ENCODE data around the gene SKAP1. TPM values are rescaled to one million over a fixed set of nuclear protein-coding genes. Genes with fewer than 3 reads are reported as not detected.
"Not testable (repeated sequence)": the region's sequence is repeated elsewhere in the genome, so short reads cannot be mapped to it uniquely, and the experiment has no call there.

The SKAP1 gene
- total and polyA plus RNA-seq, 2 donors from 2014 or later, result 34.8 to 42.6 TPM

DNA sequence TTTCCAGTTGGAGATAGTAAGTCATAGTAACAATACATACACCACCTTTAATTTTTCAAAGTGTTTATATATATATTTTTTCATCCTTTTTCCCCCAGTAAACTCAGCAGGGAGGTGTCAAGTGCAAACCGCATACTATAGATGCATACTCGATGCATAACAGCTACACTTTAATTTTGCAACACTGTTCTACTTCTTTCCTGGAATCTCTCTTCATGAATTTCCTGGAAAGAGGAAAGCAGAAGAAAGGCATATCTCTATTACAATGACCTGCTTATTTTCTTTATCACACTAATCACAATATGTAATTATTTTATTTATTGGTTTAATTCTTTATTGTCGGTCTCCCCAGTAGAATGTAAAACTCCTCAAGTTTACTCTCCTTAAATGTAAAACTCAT, 182.4 kb downstream of the SKAP1 start:
- FAIRE-seq (no peak), DNase-seq (no peak)
- TF ChIP-seq, protein P1, sequence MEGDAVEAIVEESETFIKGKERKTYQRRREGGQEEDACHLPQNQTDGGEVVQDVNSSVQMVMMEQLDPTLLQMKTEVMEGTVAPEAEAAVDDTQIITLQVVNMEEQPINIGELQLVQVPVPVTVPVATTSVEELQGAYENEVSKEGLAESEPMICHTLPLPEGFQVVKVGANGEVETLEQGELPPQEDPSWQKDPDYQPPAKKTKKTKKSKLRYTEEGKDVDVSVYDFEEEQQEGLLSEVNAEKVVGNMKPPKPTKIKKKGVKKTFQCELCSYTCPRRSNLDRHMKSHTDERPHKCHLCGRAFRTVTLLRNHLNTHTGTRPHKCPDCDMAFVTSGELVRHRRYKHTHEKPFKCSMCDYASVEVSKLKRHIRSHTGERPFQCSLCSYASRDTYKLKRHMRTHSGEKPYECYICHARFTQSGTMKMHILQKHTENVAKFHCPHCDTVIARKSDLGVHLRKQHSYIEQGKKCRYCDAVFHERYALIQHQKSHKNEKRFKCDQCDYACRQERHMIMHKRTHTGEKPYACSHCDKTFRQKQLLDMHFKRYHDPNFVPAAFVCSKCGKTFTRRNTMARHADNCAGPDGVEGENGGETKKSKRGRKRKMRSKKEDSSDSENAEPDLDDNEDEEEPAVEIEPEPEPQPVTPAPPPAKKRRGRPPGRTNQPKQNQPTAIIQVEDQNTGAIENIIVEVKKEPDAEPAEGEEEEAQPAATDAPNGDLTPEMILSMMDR (IDR thresholded peaks at IDR 0.05; ENCODE audit: borderline replicate concordance, extremely low read depth, insufficient read depth), result no peak
- peaks cover under 1 to 5% (median 4%) of the 10 kb centered on the region in 3 donors for H3K4me1 ChIP-seq (ENCODE audit: control insufficient read depth in 2 of 3, insufficient read depth in 2 of 3, low read depth in 1 of 3, low read length in 3 of 3)
- intact Hi-C loops (cut with DNase I), result no loop called here
- no peak overlapping the region for H3K9ac ChIP-seq (ENCODE audit: low read length in 3 of 3)
- no peak overlapping the region for H3K4me3 ChIP-seq (ENCODE audit: low read length in 3 of 3)
- no peaks in the 10 kb centered on the region for H3K27me3 ChIP-seq (ENCODE audit: control insufficient read depth, insufficient read depth, low read length)
- no peaks in the 10 kb centered on the region for H3K9me3 ChIP-seq (ENCODE audit: control insufficient read depth in 2 of 3, insufficient read depth in 1 of 3, low read length in 3 of 3)
- H3K27ac ChIP-seq (ENCODE audit: low read depth in 2 of 2, low read length in 2 of 2), result no peak overlapping the region
- H3K36me3 ChIP-seq (ENCODE audit: control insufficient read depth in 2 of 3, insufficient read depth in 3 of 3, low read length in 3 of 3), result no peaks in the 10 kb centered on the region

DNA sequence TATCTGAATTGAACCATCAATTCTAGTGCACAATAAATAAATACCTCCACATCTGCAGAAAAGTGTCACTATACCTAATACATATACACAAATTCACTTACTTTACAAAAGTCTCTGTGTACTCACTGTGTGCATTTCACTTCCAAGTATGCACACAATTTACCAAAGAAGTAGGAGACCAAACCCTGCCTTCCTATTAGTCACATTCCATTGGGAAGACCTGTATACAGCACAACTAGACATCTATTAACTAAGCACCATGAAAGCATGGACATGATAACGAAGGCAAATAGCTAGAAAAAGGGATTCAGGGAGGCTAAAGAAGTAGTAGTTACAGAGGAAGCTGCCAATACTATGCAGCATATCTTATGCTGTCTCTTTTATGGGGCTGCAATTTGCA, 183.0 kb downstream of the SKAP1 start:
- DNase-seq, result no peak
- Histone ChIP-seq H3K9ac (ENCODE audit: low read length in 3 of 3) (no peak overlapping the region), H3K27ac (ENCODE audit: low read depth in 2 of 2, low read length in 2 of 2) (no peak overlapping the region), H3K36me3 (ENCODE audit: control insufficient read depth in 2 of 3, insufficient read depth in 3 of 3, low read length in 3 of 3) (no peaks in the 10 kb centered on the region), H3K27me3 (ENCODE audit: control insufficient read depth, insufficient read depth, low read length) (no peaks in the 10 kb centered on the region), H3K4me3 (ENCODE audit: low read length in 3 of 3) (no peak overlapping the region), H3K4me1 (ENCODE audit: control insufficient read depth in 2 of 3, insufficient read depth in 2 of 3, low read depth in 1 of 3, low read length in 3 of 3) (peaks cover 6 to 11% (median 9%) of the 10 kb centered on the region in 3 donors), H3K9me3 (ENCODE audit: control insufficient read depth in 2 of 3, insufficient read depth in 1 of 3, low read length in 3 of 3) (no peaks in the 10 kb centered on the region)
- no peak for FAIRE-seq
- TF ChIP-seq, protein P1 (IDR thresholded peaks at IDR 0.05; ENCODE audit: borderline replicate concordance, extremely low read depth, insufficient read depth), result no peak
- intact Hi-C loops (cut with DNase I), result no loop called here

DNA sequence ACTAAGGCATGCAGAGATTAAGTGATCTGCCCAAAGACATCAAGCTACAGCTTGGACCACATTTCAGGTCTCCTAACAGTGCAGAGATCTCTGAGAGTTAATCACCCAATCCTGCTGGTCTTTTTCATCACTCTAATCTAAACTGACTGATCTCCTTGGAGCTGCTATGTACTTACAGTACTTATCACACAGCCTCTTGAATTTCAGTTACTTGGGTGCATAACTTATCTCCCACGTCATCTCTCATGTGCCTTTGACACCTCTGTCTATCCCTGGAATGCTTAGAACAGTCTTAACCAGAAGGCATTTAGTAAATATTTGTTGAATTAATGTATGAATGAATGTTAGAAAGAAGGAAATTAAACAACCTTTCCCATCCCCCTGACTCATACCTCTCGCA, 183.4 kb downstream of the SKAP1 start:
- Histone ChIP-seq H3K9me3 (ENCODE audit: control insufficient read depth in 2 of 3, insufficient read depth in 1 of 3, low read length in 3 of 3) (no peaks in the 10 kb centered on the region), H3K9ac (ENCODE audit: low read length in 3 of 3) (no peak overlapping the region), H3K27me3 (ENCODE audit: control insufficient read depth, insufficient read depth, low read length) (no peaks in the 10 kb centered on the region), H3K4me1 (ENCODE audit: control insufficient read depth in 2 of 3, insufficient read depth in 2 of 3, low read depth in 1 of 3, low read length in 3 of 3) (peaks cover 9 to 14% (median 12%) of the 10 kb centered on the region in 3 donors), H3K36me3 (ENCODE audit: control insufficient read depth in 2 of 3, insufficient read depth in 3 of 3, low read length in 3 of 3) (no peaks in the 10 kb centered on the region), H3K4me3 (ENCODE audit: low read length in 3 of 3) (no peak overlapping the region), H3K27ac (ENCODE audit: low read depth in 2 of 2, low read length in 2 of 2) (no peak overlapping the region)
- intact Hi-C loops (cut with DNase I), result no loop called here
- TF ChIP-seq, protein P1 (IDR thresholded peaks at IDR 0.05; ENCODE audit: borderline replicate concordance, extremely low read depth, insufficient read depth), result no peak
- FAIRE-seq (no peak), DNase-seq (no peak)

DNA sequence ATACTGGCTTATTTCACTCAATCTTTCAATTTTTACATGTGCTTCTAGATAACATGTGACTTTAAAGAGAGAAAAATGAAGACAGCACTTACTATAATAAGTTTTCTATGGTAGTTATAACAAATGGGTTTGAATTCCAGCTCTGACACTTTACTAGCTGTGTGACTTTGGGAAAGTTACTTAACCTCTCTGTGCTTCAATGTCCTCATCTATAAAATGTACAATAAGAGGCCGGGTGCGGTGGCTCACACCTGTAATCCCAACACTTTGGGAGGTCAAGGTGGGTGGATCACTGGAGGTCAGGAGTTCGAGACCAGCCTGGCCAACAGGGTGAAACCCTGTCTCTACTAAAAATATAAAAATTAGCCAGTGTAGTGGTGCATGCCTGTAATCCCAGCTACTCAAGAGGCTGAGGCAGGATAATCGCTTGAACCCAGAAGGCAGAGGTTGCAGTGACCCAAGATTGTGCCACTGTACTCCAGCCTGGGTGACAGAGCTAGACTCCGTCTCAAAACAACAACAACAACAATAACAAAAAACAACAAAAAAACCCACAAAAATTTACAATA, 184.5 kb downstream of the SKAP1 start:
- H3K4me3 ChIP-seq (ENCODE audit: low read length in 3 of 3); intact Hi-C loops (cut with DNase I); H3K27ac ChIP-seq (ENCODE audit: low read depth in 2 of 2, low read length in 2 of 2); H3K9ac ChIP-seq (ENCODE audit: low read length in 3 of 3); H3K27me3 ChIP-seq (ENCODE audit: control insufficient read depth, insufficient read depth, low read length); H3K9me3 ChIP-seq (ENCODE audit: control insufficient read depth in 2 of 3, insufficient read depth in 1 of 3, low read length in 3 of 3); H3K36me3 ChIP-seq (ENCODE audit: control insufficient read depth in 2 of 3, insufficient read depth in 3 of 3, low read length in 3 of 3); DNase-seq; FAIRE-seq: not testable (repeated sequence)
- H3K4me1 ChIP-seq (ENCODE audit: control insufficient read depth in 2 of 3, insufficient read depth in 2 of 3, low read depth in 1 of 3, low read length in 3 of 3), result peaks cover 12 to 18% (median 18%) of the 10 kb centered on the region in 3 donors

Data from kidney (tissue), 14 donors.